Osteocyte (in vitro differentiated cells): Measurements from ENCODE around the gene LCORL. TPM values are rescaled to one million over a fixed set of nuclear protein-coding genes. Genes with fewer than 3 reads are reported as not detected.
A peak's percentile ranks its signal among the peaks of the same experiment; 100 is the strongest.

ENCODE experiments used
- DNase-seq: peaks from one replicate; pipeline ENCODE4 v3.0.0; 2021; ENCODE audit warnings: mixed read lengths; ENCODE audit not compliant: unreplicated experiment; ENCODE audit errors: extremely low spot score
- H3K27ac Mint-ChIP-seq: one replicate; pipeline ENCODE4 v1.8.0; 2021; ENCODE audit warnings: mild to moderate bottlenecking, mixed read lengths; ENCODE audit not compliant: unreplicated experiment
- H3K27me3 Mint-ChIP-seq: one replicate; pipeline ENCODE4 v1.8.0; 2021; ENCODE audit warnings: mixed read lengths; ENCODE audit not compliant: unreplicated experiment
- H3K36me3 Mint-ChIP-seq: one replicate; pipeline ENCODE4 v1.8.0; 2021; ENCODE audit warnings: mixed read lengths; ENCODE audit not compliant: unreplicated experiment
- H3K4me1 Mint-ChIP-seq: one replicate; pipeline ENCODE4 v1.8.0; 2021; ENCODE audit warnings: mixed read lengths; ENCODE audit not compliant: unreplicated experiment
- H3K4me3 Mint-ChIP-seq: one replicate; pipeline ENCODE4 v1.8.0; 2021; ENCODE audit warnings: mild to moderate bottlenecking, moderate library complexity, mixed read lengths; ENCODE audit not compliant: unreplicated experiment
- H3K9me3 Mint-ChIP-seq: one replicate; pipeline ENCODE4 v1.8.0; 2021; ENCODE audit warnings: mixed read lengths; ENCODE audit not compliant: unreplicated experiment
- total RNA-seq: library from RNA; stranded (reverse); gene quantifications from 2 replicates; pipeline ENCODE4 v1.2.1, GENCODE V29; 2021
- TF ChIP-seq, protein P1 (sequence below): fragments of 200-600 bp; sonication (generic); IDR thresholded peaks from 2 replicates; pipeline ENCODE4 v1.5.0; 2021; ENCODE audit warnings: antibody characterized with exemption, mild to moderate bottlenecking, moderate library complexity

The LCORL gene
- total RNA-seq, 1 donor from 2014 or later = 18.2 TPM

DNA sequence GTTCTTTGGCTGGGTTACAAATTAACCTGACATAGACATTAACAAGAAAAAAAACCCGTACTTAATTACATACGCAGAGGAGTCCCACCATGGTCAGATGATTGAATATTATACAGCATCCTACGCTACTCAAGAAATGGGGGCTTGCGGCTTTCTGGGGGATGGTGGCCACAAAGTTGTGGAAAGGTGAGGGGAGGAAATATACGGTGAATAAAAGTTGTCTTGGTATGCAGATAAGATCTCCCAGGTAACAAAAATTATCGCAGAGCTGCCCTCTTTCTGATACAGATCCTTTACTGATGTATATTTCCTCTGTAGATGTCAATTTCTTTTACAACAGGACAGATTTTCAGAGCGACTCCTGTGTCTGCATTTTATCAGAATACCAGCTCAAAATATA, 211.9 kb downstream of the LCORL start:
- Mint-ChIP-seq H3K27me3 (no peaks in the 10 kb centered on the region), H3K36me3 (peaks cover 2% of the 10 kb centered on the region), H3K27ac (peak overlapping the region; percentile 100), H3K9me3 (no peaks in the 10 kb centered on the region), H3K4me1 (peaks cover 61% of the 10 kb centered on the region), H3K4me3 (peak overlapping the region; percentile 99)
- TF ChIP-seq, protein P1, sequence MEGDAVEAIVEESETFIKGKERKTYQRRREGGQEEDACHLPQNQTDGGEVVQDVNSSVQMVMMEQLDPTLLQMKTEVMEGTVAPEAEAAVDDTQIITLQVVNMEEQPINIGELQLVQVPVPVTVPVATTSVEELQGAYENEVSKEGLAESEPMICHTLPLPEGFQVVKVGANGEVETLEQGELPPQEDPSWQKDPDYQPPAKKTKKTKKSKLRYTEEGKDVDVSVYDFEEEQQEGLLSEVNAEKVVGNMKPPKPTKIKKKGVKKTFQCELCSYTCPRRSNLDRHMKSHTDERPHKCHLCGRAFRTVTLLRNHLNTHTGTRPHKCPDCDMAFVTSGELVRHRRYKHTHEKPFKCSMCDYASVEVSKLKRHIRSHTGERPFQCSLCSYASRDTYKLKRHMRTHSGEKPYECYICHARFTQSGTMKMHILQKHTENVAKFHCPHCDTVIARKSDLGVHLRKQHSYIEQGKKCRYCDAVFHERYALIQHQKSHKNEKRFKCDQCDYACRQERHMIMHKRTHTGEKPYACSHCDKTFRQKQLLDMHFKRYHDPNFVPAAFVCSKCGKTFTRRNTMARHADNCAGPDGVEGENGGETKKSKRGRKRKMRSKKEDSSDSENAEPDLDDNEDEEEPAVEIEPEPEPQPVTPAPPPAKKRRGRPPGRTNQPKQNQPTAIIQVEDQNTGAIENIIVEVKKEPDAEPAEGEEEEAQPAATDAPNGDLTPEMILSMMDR = no peak
- DNase-seq = no peak

DNA sequence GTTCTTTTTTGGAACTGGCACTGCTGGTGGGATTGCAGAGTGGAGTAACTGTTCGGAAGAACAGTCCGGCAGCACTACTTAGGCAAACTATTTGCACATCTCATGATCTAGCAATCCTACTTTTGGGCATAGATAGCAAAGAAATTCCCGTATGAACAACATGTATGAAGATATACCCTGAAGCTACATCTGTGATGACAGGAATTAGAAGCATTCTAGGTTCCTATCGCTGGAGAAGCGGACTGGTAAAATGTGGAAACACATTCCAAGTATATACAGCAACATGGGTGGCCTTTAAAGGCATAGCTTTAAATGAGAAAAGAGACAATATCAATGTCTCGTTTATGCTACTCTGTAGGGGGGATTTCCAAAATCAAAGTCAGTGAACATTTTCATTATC, 214.1 kb downstream of the LCORL start:
- no peaks in the 10 kb centered on the region for H3K9me3 Mint-ChIP-seq
- TF ChIP-seq, protein P1 = no peak
- H3K4me3 Mint-ChIP-seq = peak overlapping the region; percentile 69
- peaks cover 44% of the 10 kb centered on the region for H3K4me1 Mint-ChIP-seq
- H3K27ac Mint-ChIP-seq = peak overlapping the region; percentile 66
- no peaks in the 10 kb centered on the region for H3K27me3 Mint-ChIP-seq
- DNase-seq = no peak
- H3K36me3 Mint-ChIP-seq = peaks cover 19% of the 10 kb centered on the region

DNA sequence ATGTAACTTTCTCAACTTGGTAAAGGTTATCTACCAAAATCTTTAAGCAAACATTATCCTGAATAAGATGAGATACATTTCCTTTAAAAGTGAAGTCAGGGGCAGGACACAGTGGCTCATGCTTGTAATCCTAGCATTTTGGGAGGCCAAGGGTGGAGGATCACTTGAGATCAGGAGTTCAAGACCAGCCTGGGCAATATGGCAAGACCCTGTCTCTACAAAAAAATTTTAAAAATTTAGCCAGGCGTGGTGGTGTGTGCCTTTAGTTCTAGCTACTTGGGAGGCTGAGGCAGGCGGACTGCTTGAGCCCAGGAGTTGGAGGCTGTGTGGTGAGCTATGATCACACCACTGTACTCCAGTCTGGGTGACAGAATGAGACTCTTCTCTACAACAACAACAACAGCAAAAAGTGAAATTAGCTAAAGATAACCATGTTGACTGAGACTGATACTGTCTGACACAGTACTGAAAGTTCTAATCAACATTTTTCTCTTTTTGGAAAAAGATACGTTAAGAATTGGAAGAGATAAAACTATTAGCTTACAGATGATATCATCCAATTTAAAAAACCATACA, 215.9 kb downstream of the LCORL start:
- no peaks in the 10 kb centered on the region for H3K9me3 Mint-ChIP-seq

DNA sequence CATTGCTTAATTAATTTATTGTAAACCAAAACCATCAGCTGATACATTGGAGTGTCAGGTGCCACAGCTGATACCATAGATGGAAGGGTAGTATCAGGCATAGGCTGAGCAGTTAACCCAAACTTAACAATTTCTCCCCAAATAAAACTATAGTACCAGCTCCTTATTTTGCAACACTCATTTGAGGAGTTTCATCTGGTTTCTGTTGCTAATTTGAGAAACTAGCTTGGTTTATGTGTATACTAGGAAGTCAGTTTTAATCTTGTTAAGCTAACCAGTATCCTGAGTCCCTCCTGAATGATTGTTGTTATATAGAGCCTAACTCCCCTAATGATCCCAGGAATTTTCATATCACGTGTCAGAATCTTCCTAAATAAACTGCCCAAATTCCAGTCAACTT, 223.7 kb downstream of the LCORL start:
- no peak overlapping the region for H3K4me3 Mint-ChIP-seq
- DNase-seq = no peak
- H3K27ac Mint-ChIP-seq = no peak overlapping the region
- TF ChIP-seq, protein P1 = no peak
- no peaks in the 10 kb centered on the region for H3K9me3 Mint-ChIP-seq
- no peaks in the 10 kb centered on the region for H3K4me1 Mint-ChIP-seq
- H3K36me3 Mint-ChIP-seq = peaks cover 20% of the 10 kb centered on the region
- H3K27me3 Mint-ChIP-seq = no peaks in the 10 kb centered on the region

More for the DNA sequence above, 215.9 kb downstream of the LCORL start:
- no peaks in the 10 kb centered on the region for H3K27me3 Mint-ChIP-seq
- H3K4me3 Mint-ChIP-seq = no peak overlapping the region
- peaks cover 23% of the 10 kb centered on the region for H3K36me3 Mint-ChIP-seq
- no peak for DNase-seq
- H3K27ac Mint-ChIP-seq = no peak overlapping the region
- H3K4me1 Mint-ChIP-seq = peaks cover 39% of the 10 kb centered on the region
- TF ChIP-seq, protein P1 = no peak

DNA sequence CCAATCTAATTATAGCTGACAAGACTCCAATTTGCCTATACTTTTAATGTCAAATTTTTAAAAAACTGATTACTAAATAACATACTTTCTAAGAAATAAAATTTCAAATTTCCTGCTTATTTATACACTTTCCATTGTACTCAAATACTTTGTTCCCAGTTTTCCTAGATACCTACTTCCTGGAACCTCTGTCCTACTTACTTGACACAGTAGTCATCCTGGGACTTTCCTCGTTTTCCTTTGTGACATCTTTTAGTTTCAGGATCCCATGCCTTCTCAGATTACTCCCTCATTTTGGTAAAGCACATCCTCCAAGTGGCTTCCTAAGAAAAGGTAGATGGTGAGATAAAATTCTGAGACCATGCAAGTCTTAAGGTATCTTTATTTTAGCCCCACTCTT, 226.8 kb downstream of the LCORL start:
- no peaks in the 10 kb centered on the region for H3K27me3 Mint-ChIP-seq
- no peak overlapping the region for H3K4me3 Mint-ChIP-seq
- no peaks in the 10 kb centered on the region for H3K9me3 Mint-ChIP-seq
- no peaks in the 10 kb centered on the region for H3K4me1 Mint-ChIP-seq
- no peak overlapping the region for H3K27ac Mint-ChIP-seq
- peaks cover 24% of the 10 kb centered on the region for H3K36me3 Mint-ChIP-seq
- TF ChIP-seq, protein P1 = no peak
- DNase-seq = no peak

Other genes with a start within 250 kb of the LCORL start
- gene FAM184B, start 240.1 kb downstream of the LCORL start, total RNA-seq = not detected in 2 replicates
- gene DCAF16, start 211.0 kb downstream of the LCORL start, total RNA-seq = 50.1 and 53.0 TPM in 2 replicates
- 6.9 and 9.6 TPM in 2 replicates for gene NCAPG, start 210.8 kb downstream of the LCORL start, total RNA-seq